Endothelial cell of umbilical vein (primary cell): ENCODE measurements around the gene FAM83E. TPM values are rescaled to one million over a fixed set of nuclear protein-coding genes. Genes with fewer than 3 reads are reported as not detected.

ENCODE experiments used
- BruUV-seq: library from RNA; stranded (reverse); fragments of 400-500 nt; replicated peaks from 2 replicates; lab custom pipeline; 2021; lab: Mats Ljungman, UMichigan
- CTCF ChIA-PET: fragments of 300-600, 350-600 bp; sonication (Branson Sonifier 250); formaldehyde crosslinking; loops from one replicate; lab custom pipeline; 2021; ENCODE audit warnings: antibody characterized with exemption, inconsistent platforms; lab: Charles Lee
- POLR2A ChIA-PET: fragments of 300-600, 350-600 bp; sonication (Branson Sonifier 250); formaldehyde crosslinking; loops from one replicate; lab custom pipeline; 2021; ENCODE audit warnings: antibody characterized with exemption, inconsistent platforms; lab: Charles Lee
- DNase-seq: peaks from one replicate; pipeline ENCODE4 v3.0.0-alpha.2; 2011; ENCODE audit warnings: low read depth, low spot score
- FAIRE-seq: peaks from 2 replicates; lab custom pipeline; 2011; peaks lifted over from hg19 to GRCh38; lab: Jason Lieb, UNC
- H2AFZ ChIP-seq: 2 replicates; pipeline ENCODE4 v1.6.0; 2012; ENCODE audit warnings: low read depth, low read length, control low read depth, inconsistent platforms
- H3K27ac ChIP-seq: 2 replicates; pipeline ENCODE4 v1.5.1; 2011; ENCODE audit warnings: low read depth, mild to moderate bottlenecking, control low read depth, low read length, moderate library complexity; ENCODE audit not compliant: insufficient read depth
- H3K27me3 ChIP-seq, 2 experiments: 2 replicates each; pipeline versions ENCODE4 v1.6.0 to v1.6.1; 2011; ENCODE audit warnings: low read length in 2 of 2, mixed read lengths in 1 of 2; ENCODE audit not compliant: control insufficient read depth in 2 of 2, insufficient read depth in 2 of 2
- H3K36me3 ChIP-seq, 2 experiments: 2 replicates in 1 of 2; 3 replicates in 1 of 2; pipeline ENCODE4 v1.5.1; 2011; ENCODE audit warnings: low read length in 2 of 2, mild to moderate bottlenecking in 1 of 2, moderate library complexity in 1 of 2; ENCODE audit not compliant: control insufficient read depth in 2 of 2, insufficient read depth in 2 of 2; ENCODE audit errors: extremely low read depth in 1 of 2
- H3K4me1 ChIP-seq: 3 replicates; pipeline ENCODE4 v1.5.1; 2011; ENCODE audit warnings: mild to moderate bottlenecking, low read length; ENCODE audit not compliant: control insufficient read depth, insufficient read depth; ENCODE audit errors: extremely low read depth
- H3K4me2 ChIP-seq: 2 replicates; pipeline ENCODE4 v1.6.1; 2011; ENCODE audit warnings: low read length, control low read depth, mixed read lengths; ENCODE audit not compliant: insufficient read depth
- H3K4me3 ChIP-seq, 3 experiments: fragments of 200-600 bp in 1 of 3; sonication (generic), shearing (Covaris generic) in 1 of 3; replicated peaks in 1 of 3; 2 replicates each; pipeline ENCODE4 v1.5.1; 2011 to 2016; ENCODE audit warnings: control low read depth in 3 of 3, low read length in 3 of 3, mild to moderate bottlenecking in 2 of 3, inconsistent platforms in 1 of 3, low read depth in 1 of 3, moderate library complexity in 1 of 3; ENCODE audit not compliant: insufficient read depth in 1 of 3
- H3K79me2 ChIP-seq: 2 replicates; pipeline ENCODE4 v1.6.0; 2012; ENCODE audit warnings: low read length, inconsistent platforms; ENCODE audit not compliant: control insufficient read depth, insufficient read depth
- H3K9ac ChIP-seq: replicated peaks from 2 replicates; pipeline ENCODE3; 2011; ENCODE audit warnings: low read length, control low read depth; ENCODE audit not compliant: insufficient read depth; ENCODE audit errors: extremely low read depth
- H3K9me1 ChIP-seq: replicated peaks from 3 replicates; pipeline ENCODE4 v1.6.0; 2011; ENCODE audit warnings: mild to moderate bottlenecking, low read length; ENCODE audit not compliant: control insufficient read depth, insufficient read depth; ENCODE audit errors: extremely low read depth
- H3K9me3 ChIP-seq: replicated peaks from 2 replicates; pipeline ENCODE4 v1.5.1; 2012; ENCODE audit warnings: low read length, inconsistent platforms; ENCODE audit not compliant: control insufficient read depth, insufficient read depth
- H4K20me1 ChIP-seq: replicated peaks from 2 replicates; pipeline ENCODE3; 2011; ENCODE audit warnings: mild to moderate bottlenecking, low read length; ENCODE audit not compliant: control insufficient read depth, insufficient read depth; ENCODE audit errors: extremely low read depth
- EZH2 ChIP-seq: IDR thresholded peaks from 2 replicates; pipeline ENCODE4 v1.6.1; 2012; ENCODE audit warnings: borderline replicate concordance, low read depth, mild to moderate bottlenecking, moderate library complexity, low read length, inconsistent platforms; ENCODE audit not compliant: severe bottlenecking
- FOS ChIP-seq: IDR thresholded peaks from 2 replicates; pipeline ENCODE4 v1.6.1; 2011; ENCODE audit warnings: mild to moderate bottlenecking, low read length, moderate library complexity, borderline replicate concordance; ENCODE audit not compliant: insufficient read depth
- GATA2 ChIP-seq: IDR thresholded peaks from 2 replicates; pipeline ENCODE4 v1.7.0; 2011; ENCODE audit warnings: low read depth, mild to moderate bottlenecking, moderate library complexity, mixed read lengths, low read length; ENCODE audit not compliant: insufficient read length, insufficient read depth
- JUN ChIP-seq: IDR thresholded peaks from 2 replicates; pipeline ENCODE4 v1.6.1; 2011; ENCODE audit warnings: borderline replicate concordance, low read depth; ENCODE audit not compliant: insufficient read length, insufficient read depth
- MAX ChIP-seq: IDR thresholded peaks from 2 replicates; pipeline ENCODE4 v1.6.1; 2011; ENCODE audit not compliant: insufficient read depth, insufficient read length
- MYC ChIP-seq: IDR thresholded peaks from one replicate; pipeline ENCODE4 v1.6.1; 2011; ENCODE audit warnings: mild to moderate bottlenecking, low read depth, low read length
- POLR2A ChIP-seq: IDR thresholded peaks from 2 replicates; pipeline ENCODE4 v1.6.1; 2012; ENCODE audit warnings: low read depth, mild to moderate bottlenecking, control low read depth, low read length
- POLR2AphosphoS5 ChIP-seq: IDR thresholded peaks from 2 replicates; pipeline ENCODE4 v1.6.1; 2012; ENCODE audit warnings: low read depth, mild to moderate bottlenecking, control low read depth, low read length, moderate library complexity; ENCODE audit not compliant: insufficient read depth
- dilution Hi-C: fragments of 300-500 bp; cut with MboI; formaldehyde crosslinking; loops from one replicate; pipeline ENCODE4 v1.15.0; 2019; ENCODE audit warnings: low sequenced_read_pairs; ENCODE audit not compliant: extremely low pct_ligation_motif_present
- intact Hi-C: fragments of 100-400 bp; cut with micrococcal nuclease; formaldehyde crosslinking; loops from one replicate; pipeline ENCODE4 v1.10.0; 2022
- polyA plus RNA-seq, 4 experiments: library from polyadenylated mRNA; depleted of rRNA in 3 of 4; stranded (reverse) in 3 of 4; unstranded in 1 of 4; fragments of >200 nt; gene quantifications; 2 replicates each; pipeline versions ENCODE4 v1.2.1 to v1.2.3, GENCODE V29; 2011 to 2012; ENCODE audit warnings: missing spikeins in 1 of 4
- total RNA-seq: library from RNA; stranded (reverse); gene quantifications from 2 replicates; pipeline ENCODE4 v1.2.3, GENCODE V29; 2021
- TF ChIP-seq, protein P1 (sequence below), 2 donors: IDR thresholded peaks; 1 replicate in 1 of 2; 2 replicates in 1 of 2; pipeline ENCODE4 v1.5.1; 2011; ENCODE audit warnings: low read length in 2 of 2, mild to moderate bottlenecking in 2 of 2, moderate library complexity in 2 of 2, control low read depth in 1 of 2, inconsistent platforms in 1 of 2, low read depth in 1 of 2; ENCODE audit not compliant: insufficient read depth in 1 of 2; ENCODE audit errors: extremely low read depth in 1 of 2

FAM83E gene
- total and polyA plus RNA-seq, 2 donors (not counting 3 experiments of a cell fraction or from before 2014, with no cell fraction given): 0.04 to 1.7 TPM

GRCh38 chr19:48603449-48603848 is 11.4 kb downstream of the FAM83E start:
- Histone ChIP-seq H3K79me2 (no peaks in the 10 kb centered on the region), H3K4me2 (no peak overlapping the region), H3K4me3 (no peak overlapping the region), H2AFZ (no peak overlapping the region), H3K27me3 (no peaks in the 10 kb centered on the region), H3K36me3 (no peaks in the 10 kb centered on the region), H3K27ac (no peak overlapping the region), H3K9me1 (no peaks in the 10 kb centered on the region), H4K20me1 (no peaks in the 10 kb centered on the region), H3K9ac (no peak overlapping the region), H3K4me1 (no peaks in the 10 kb centered on the region), H3K9me3 (no peaks in the 10 kb centered on the region)
- DNase-seq (no peak), FAIRE-seq (no peak)
- intact Hi-C loops (no loop called here), dilution Hi-C loops (no loop called here)
- no TSS peak for BruUV-seq
- ChIA-PET CTCF (no interaction called here), POLR2A (no interaction called here)
- TF ChIP-seq MYC (no peak), MAX (no peak), FOS (no peak), JUN (no peak), POLR2A (no peak), POLR2AphosphoS5 (no peak), GATA2 (no peak), EZH2 (no peak)
- TF ChIP-seq, protein P1, sequence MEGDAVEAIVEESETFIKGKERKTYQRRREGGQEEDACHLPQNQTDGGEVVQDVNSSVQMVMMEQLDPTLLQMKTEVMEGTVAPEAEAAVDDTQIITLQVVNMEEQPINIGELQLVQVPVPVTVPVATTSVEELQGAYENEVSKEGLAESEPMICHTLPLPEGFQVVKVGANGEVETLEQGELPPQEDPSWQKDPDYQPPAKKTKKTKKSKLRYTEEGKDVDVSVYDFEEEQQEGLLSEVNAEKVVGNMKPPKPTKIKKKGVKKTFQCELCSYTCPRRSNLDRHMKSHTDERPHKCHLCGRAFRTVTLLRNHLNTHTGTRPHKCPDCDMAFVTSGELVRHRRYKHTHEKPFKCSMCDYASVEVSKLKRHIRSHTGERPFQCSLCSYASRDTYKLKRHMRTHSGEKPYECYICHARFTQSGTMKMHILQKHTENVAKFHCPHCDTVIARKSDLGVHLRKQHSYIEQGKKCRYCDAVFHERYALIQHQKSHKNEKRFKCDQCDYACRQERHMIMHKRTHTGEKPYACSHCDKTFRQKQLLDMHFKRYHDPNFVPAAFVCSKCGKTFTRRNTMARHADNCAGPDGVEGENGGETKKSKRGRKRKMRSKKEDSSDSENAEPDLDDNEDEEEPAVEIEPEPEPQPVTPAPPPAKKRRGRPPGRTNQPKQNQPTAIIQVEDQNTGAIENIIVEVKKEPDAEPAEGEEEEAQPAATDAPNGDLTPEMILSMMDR (IDR thresholded peaks at IDR 0.05; ENCODE audit: extremely low read depth in 1 of 2, insufficient read depth in 1 of 2, low read depth in 1 of 2, low read length in 2 of 2): no peak
